Spleen (tissue), 11 donors: Measurements from ENCODE around the gene RPS10. TPM values are rescaled to one million over a fixed set of nuclear protein-coding genes. Genes with fewer than 3 reads are reported as not detected.
A peak's percentile ranks its signal among the peaks of the same experiment; 100 is the strongest.

Experiments used
- DNase-seq: peaks from one replicate; pipeline ENCODE4 v3.0.0-alpha.2; 2020
- H3K27ac ChIP-seq, 8 donors: fragments of 200-600 bp; sonication (generic) in 7 of 8; 1 replicate in 4 of 8; 2 replicates in 4 of 8; pipeline versions ENCODE4 v1.5.0 to v1.8.0; 2016 to 2021; ENCODE audit warnings: inconsistent platforms in 4 of 8, mild to moderate bottlenecking in 4 of 8, moderate library complexity in 1 of 8
- H3K27me3 ChIP-seq, 7 donors: fragments of 200-600 bp; sonication (generic) in 6 of 7; replicated peaks in 1 of 7; 1 replicate in 4 of 7; 2 replicates in 3 of 7; pipeline versions ENCODE4 v1.5.0 to v1.8.0; 2016 to 2021; ENCODE audit warnings: inconsistent platforms in 3 of 7, mild to moderate bottlenecking in 1 of 7
- H3K36me3 ChIP-seq, 6 donors: fragments of 200-600 bp; sonication (generic) in 5 of 6; 1 replicate in 4 of 6; 2 replicates in 2 of 6; pipeline versions ENCODE4 v1.5.0 to v1.8.0; 2016 to 2021; ENCODE audit warnings: inconsistent platforms in 2 of 6
- H3K4me1 ChIP-seq, 6 donors: fragments of 200-600 bp; sonication (generic) in 5 of 6; 1 replicate in 3 of 6; 2 replicates in 3 of 6; pipeline versions ENCODE4 v1.5.0 to v1.8.0; 2016 to 2021; ENCODE audit warnings: inconsistent platforms in 3 of 6
- H3K4me3 ChIP-seq, 8 donors: fragments of 200-600 bp; sonication (generic) in 7 of 8; 1 replicate in 4 of 8; 2 replicates in 4 of 8; pipeline versions ENCODE4 v1.5.0 to v1.8.0; 2016 to 2021; ENCODE audit warnings: inconsistent platforms in 4 of 8, mild to moderate bottlenecking in 4 of 8, moderate library complexity in 2 of 8
- H3K9me3 ChIP-seq, 8 donors: fragments of 200-600 bp; sonication (generic) in 7 of 8; 1 replicate in 4 of 8; 2 replicates in 4 of 8; pipeline versions ENCODE4 v1.5.0 to v1.8.0; 2016 to 2021; ENCODE audit warnings: inconsistent platforms in 4 of 8
- CTCF ChIP-seq, 11 experiments: fragments of 200-600 bp in 7 of 11; fragments of 450-650 bp in 4 of 11; sonication (generic) in 4 of 11; IDR thresholded peaks in 8 of 11; conservative IDR thresholded peaks in 3 of 11; 1 replicate in 7 of 11; 2 replicates in 4 of 11; pipeline versions ENCODE4 v1.4.0 to v1.8.0; 2016 to 2021; ENCODE audit warnings: antibody characterized with exemption in 11 of 11, inconsistent platforms in 4 of 11, mild to moderate bottlenecking in 1 of 11
- POLR2A ChIP-seq, 3 donors: fragments of 450-650 bp; IDR thresholded peaks; one replicate each; pipeline ENCODE4 v1.5.1; 2017; ENCODE audit warnings: antibody characterized with exemption in 3 of 3, mild to moderate bottlenecking in 1 of 3
- POLR2AphosphoS5 ChIP-seq, 3 donors: sonication (generic); formaldehyde crosslinking; IDR thresholded peaks; one replicate each; pipeline ENCODE4 v1.5.1; 2017; ENCODE audit warnings: antibody characterized with exemption in 3 of 3
- WGBS, 5 donors: extraction: QIAGEN DNeasy Blood & Tissue Kit in 3 of 5; methylation state at CpG; one replicate each; pipeline versions ENCODE4 v1.1.5 to v1.1.7; 2013 to 2018; 5-methylcytosine and 5-hydroxymethylcytosine counted together
- intact Hi-C: fragments of 100-400 bp; cut with DNase I; formaldehyde crosslinking; loops from one replicate; pipeline ENCODE4 v1.15.0; 2023; ENCODE audit warnings: low total_unique reads
- polyA plus RNA-seq, 3 donors: library from polyadenylated mRNA; stranded (reverse); fragments of 200-250 nt; gene quantifications; one replicate each; pipeline ENCODE4 v1.2.1, GENCODE V29; 2013
- total RNA-seq, 7 donors: library from RNA; depleted of rRNA in 3 of 7; stranded (reverse); fragments of >200 nt in 3 of 7; fragmentation: NEBNext Ultra II Directional in 4 of 7; extraction: Animal tissue kit (Norgen Biotek cat#: 25700) in 4 of 7; gene quantifications; one replicate each; pipeline versions ENCODE4 v1.1.0 to v1.2.1, GENCODE V29; 2016 to 2021
- donor health status: healthy with polysubstance abuse.
- donor health status: DM: no; HTN: no; CAD: no; lungs with moderate emphysema.
- donor health status: DM: no; HTN: no; CAD: no.
- donor health status: Bipolar disorder and iron deficiency.
- donor health status: healthy.
- donor health status: DM: no; HTN: no; CAD: no.
- donor health status: DM: yes; HTN: yes; CAD: no.

RPS10 gene
- total and polyA plus RNA-seq, 10 donors, result 1,033 to 4,934 (median 1,663) TPM

DNA sequence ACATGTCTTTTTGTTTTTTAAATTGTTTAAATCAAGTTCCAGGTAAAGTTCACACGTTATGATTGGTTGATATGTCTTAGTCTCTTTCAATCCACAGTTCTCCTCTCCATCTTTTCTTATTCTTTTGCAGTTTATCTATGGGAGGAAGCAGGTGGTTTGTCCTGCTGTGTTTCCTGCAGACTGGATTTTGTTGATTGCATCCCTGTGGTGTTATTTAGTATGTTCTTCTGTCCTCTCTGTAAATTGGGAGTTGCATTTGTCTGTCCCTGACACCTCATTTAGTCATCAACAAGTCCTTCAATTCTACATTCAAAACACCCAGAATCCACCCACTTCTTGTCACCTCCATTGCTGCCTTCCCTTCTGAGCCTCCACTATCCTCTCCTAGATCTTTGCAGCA is 48.1 kb upstream of the RPS10 start:
- H3K9me3 ChIP-seq, result peaks cover 0 to 8% (median 2%) of the 10 kb centered on the region in 8 donors
- intact Hi-C loops, result no loop called here
- no peak for DNase-seq
- TF ChIP-seq POLR2AphosphoS5 (IDR thresholded peaks at IDR 0.05), result no peak
- TF ChIP-seq POLR2A (IDR thresholded peaks at IDR 0.05), result no peak
- no peak for TF ChIP-seq CTCF (IDR thresholded peaks at IDR 0.05 in 8 of 11, conservative IDR thresholded peaks at IDR 0.05 in 3 of 11)
- 79 to 97% (median 84%) methylated on average over 1 of the region's 1 CpG for WGBS, 5 donors
- no peaks in the 10 kb centered on the region for H3K27me3 ChIP-seq
- no peaks in the 10 kb centered on the region for H3K36me3 ChIP-seq
- peaks cover 0 to 8% (median 3%) of the 10 kb centered on the region in 6 donors for H3K4me1 ChIP-seq
- H3K4me3 ChIP-seq, result no peak overlapping the region
- H3K27ac ChIP-seq, result no peak overlapping the region

DNA sequence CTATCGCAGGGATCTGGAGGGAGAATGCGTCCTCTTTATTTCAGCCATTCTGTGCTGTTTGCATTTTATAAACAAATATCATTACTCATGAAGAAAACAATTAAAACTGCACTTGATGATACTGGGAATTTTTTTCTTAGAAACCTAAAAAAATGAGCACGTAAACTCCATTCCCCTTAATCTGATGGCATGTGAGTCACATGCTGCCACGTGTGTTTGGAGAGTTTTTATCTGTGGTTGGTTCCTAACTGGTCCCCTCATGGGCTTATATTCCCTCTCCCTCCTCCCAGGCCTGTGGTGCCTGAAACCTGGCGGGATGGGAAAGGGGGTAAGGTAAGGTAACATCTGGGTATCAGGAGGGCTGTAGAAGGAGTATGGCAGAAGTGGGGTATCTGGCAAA is 46.6 kb upstream of the RPS10 start:
- Histone ChIP-seq H3K27me3 (no peaks in the 10 kb centered on the region), H3K27ac (no peak overlapping the region), H3K4me3 (no peak overlapping the region), H3K36me3 (no peaks in the 10 kb centered on the region), H3K4me1 (peaks cover 0 to 22% (median 9%) of the 10 kb centered on the region in 6 donors), H3K9me3 (peaks cover 0 to 8% (median 2%) of the 10 kb centered on the region in 8 donors)
- no peak for DNase-seq
- intact Hi-C loops, result no loop called here
- 86 to 94% (median 90%) methylated on average over 5 of the region's 5 CpGs for WGBS, 5 donors
- TF ChIP-seq POLR2A (IDR thresholded peaks at IDR 0.05) (no peak), CTCF (IDR thresholded peaks at IDR 0.05 in 8 of 11, conservative IDR thresholded peaks at IDR 0.05 in 3 of 11) (no peak), POLR2AphosphoS5 (IDR thresholded peaks at IDR 0.05) (no peak)

- Histone ChIP-seq H3K27ac (no peak overlapping the region), H3K4me3 (no peak overlapping the region), H3K9me3 (peaks cover 0 to 8% (median 2%) of the 10 kb centered on the region in 8 donors), H3K36me3 (no peaks in the 10 kb centered on the region), H3K4me1 (peaks cover 10 to 39% (median 22%) of the 10 kb centered on the region in 6 donors), H3K27me3 (peaks cover 0 to 26% (median 17%) of the 10 kb centered on the region in 7 donors)
- WGBS, 5 donors, result 63 to 75% (median 67%) methylated on average over 3 of the region's 3 CpGs
- intact Hi-C loops, result loop anchor here (10.0 kb wide), 1 partner anchor 115 kb away; no protein-coding TSS in a partner anchor
- TF ChIP-seq CTCF (IDR thresholded peaks at IDR 0.05 in 8 of 11, conservative IDR thresholded peaks at IDR 0.05 in 3 of 11) (no peak), POLR2AphosphoS5 (IDR thresholded peaks at IDR 0.05) (no peak), POLR2A (IDR thresholded peaks at IDR 0.05) (no peak)
- DNase-seq, result no peak
Observed at GRCh38 chr6:34469499-34469898, 43.6 kb upstream of the RPS10 start.

- no peak for TF ChIP-seq POLR2A (IDR thresholded peaks at IDR 0.05)
- TF ChIP-seq POLR2AphosphoS5 (IDR thresholded peaks at IDR 0.05), result no peak
- TF ChIP-seq CTCF (IDR thresholded peaks at IDR 0.05 in 8 of 11, conservative IDR thresholded peaks at IDR 0.05 in 3 of 11), result peak in 2 of 11 experiments; percentile 8 to 9
- H3K4me3 ChIP-seq, result no peak overlapping the region
- intact Hi-C loops, result loop anchor here (10.0 kb wide), 1 partner anchor 116 kb away; no protein-coding TSS in a partner anchor
Observed at GRCh38 chr6:34468378-34468892, 42.6 kb upstream of the RPS10 start.

More at GRCh38 chr6:34468378-34468892, 42.6 kb upstream of the RPS10 start:
- peak; percentile 81 for DNase-seq
- Histone ChIP-seq H3K27ac (peak overlapping the region in 2 of 8 donors; percentile 2 to 14), H3K36me3 (no peaks in the 10 kb centered on the region), H3K4me1 (peaks cover 10 to 39% (median 22%) of the 10 kb centered on the region in 6 donors), H3K27me3 (peaks cover 0 to 36% (median 23%) of the 10 kb centered on the region in 7 donors), H3K9me3 (no peaks in the 10 kb centered on the region)
- WGBS, 5 donors, result 55 to 72% (median 67%) methylated on average over 4 of the region's 4 CpGs
